Activated CD4-positive, alpha-beta memory T cell treated with anti-CD3 and anti-CD28 coated beads for 36 hours (primary cell): Measurements from ENCODE around the gene LIX1. TPM values are rescaled to one million over a fixed set of nuclear protein-coding genes. Genes with fewer than 3 reads are reported as not detected.
"Not testable (repeated sequence)": the region's sequence is repeated elsewhere in the genome, so short reads cannot be mapped to it uniquely, and the experiment has no call there.

Experiments
- CTCF ChIA-PET: fragments of 350-600 bp; sonication (Branson Sonifier 250); formaldehyde crosslinking; loops from one replicate; lab custom pipeline; 2021; ENCODE audit warnings: antibody characterized with exemption, inconsistent platforms; lab: Charles Lee
- POLR2A ChIA-PET: fragments of 350-600 bp; sonication (Branson Sonifier 250); formaldehyde crosslinking; loops from one replicate; lab custom pipeline; 2021; ENCODE audit warnings: antibody characterized with exemption; lab: Charles Lee
- DNase-seq: peaks from one replicate; pipeline ENCODE4 v3.0.0-alpha.2; 2020
- H3K27ac Mint-ChIP-seq: one replicate; pipeline ENCODE4 v1.8.0; 2021; ENCODE audit warnings: mixed read lengths
- H3K27me3 Mint-ChIP-seq: one replicate; pipeline ENCODE4 v1.8.0; 2021; ENCODE audit warnings: mixed read lengths
- H3K36me3 Mint-ChIP-seq: one replicate; pipeline ENCODE4 v1.8.0; 2021; ENCODE audit warnings: mixed read lengths
- H3K4me1 Mint-ChIP-seq: one replicate; pipeline ENCODE4 v1.8.0; 2021; ENCODE audit warnings: low read depth, mixed read lengths
- H3K4me3 Mint-ChIP-seq: one replicate; pipeline ENCODE4 v1.8.0; 2021; ENCODE audit warnings: mild to moderate bottlenecking, mixed read lengths
- H3K9me3 Mint-ChIP-seq: one replicate; pipeline ENCODE4 v1.8.0; 2021; ENCODE audit warnings: mixed read lengths
- intact Hi-C: fragments of 100-400 bp; cut with micrococcal nuclease; formaldehyde crosslinking; loops from one replicate; pipeline ENCODE4 v1.15.1; 2023
- total RNA-seq, 2 experiments: library from RNA; stranded (reverse); gene quantifications; one replicate each; pipeline ENCODE4 v1.2.3, GENCODE V29; 2021

Gene LIX1
- total RNA-seq, 2 experiments from 2014 or later, result not detected

- Mint-ChIP-seq H3K27ac (no peak overlapping the region), H3K27me3 (peaks cover 4% of the 10 kb centered on the region), H3K4me3 (no peak overlapping the region), H3K36me3 (no peaks in the 10 kb centered on the region), H3K4me1 (no peaks in the 10 kb centered on the region), H3K9me3 (no peaks in the 10 kb centered on the region)
- ChIA-PET CTCF (interaction anchor here (0.6 to 4.6 kb wide), 10 partner anchors 20 to 527 kb away, joined by 3 to 40 read pairs (median 6); no protein-coding TSS in a partner anchor), POLR2A (no interaction called here)
- DNase-seq, result no peak
- intact Hi-C loops, result loop anchor here (5.0 kb wide), 1 partner anchor 44 kb away; no protein-coding TSS in a partner anchor
Observed at GRCh38 chr5:97141539-97141938, 872 bp downstream of the LIX1 start.

- Mint-ChIP-seq H3K36me3 (no peaks in the 10 kb centered on the region), H3K4me1 (no peaks in the 10 kb centered on the region), H3K4me3 (no peak overlapping the region), H3K27me3 (peaks cover 4% of the 10 kb centered on the region), H3K9me3 (no peaks in the 10 kb centered on the region), H3K27ac (no peak overlapping the region)
- DNase-seq, result no peak
- POLR2A ChIA-PET, result no interaction called here
- CTCF ChIA-PET, result interaction anchor here (1.0 to 4.6 kb wide), 6 partner anchors 20 to 388 kb away, joined by 3 to 40 read pairs (median 16); no protein-coding TSS in a partner anchor
- intact Hi-C loops, result loop anchor here (5.0 kb wide), 1 partner anchor 44 kb away; no protein-coding TSS in a partner anchor
Observed at GRCh38 chr5:97141031-97141430, 1.4 kb downstream of the LIX1 start.

GRCh38 chr5:97140250-97140649, 2.2 kb downstream of the LIX1 start:
- POLR2A ChIA-PET, result not testable (repeated sequence)

GRCh38 chr5:97136475-97136874, 5.9 kb downstream of the LIX1 start:
- H3K27me3 Mint-ChIP-seq, result no peaks in the 10 kb centered on the region
- CTCF ChIA-PET, result no interaction called here
- POLR2A ChIA-PET, result no interaction called here

More at GRCh38 chr5:97140250-97140649, 2.2 kb downstream of the LIX1 start:
- intact Hi-C loops, result loop anchor here (5.0 kb wide), 1 partner anchor 43 kb away; no protein-coding TSS in a partner anchor
- CTCF ChIA-PET, result interaction anchor here (0.7 to 4.6 kb wide), 3 partner anchors 21 to 271 kb away, joined by 3 to 40 read pairs (median 17); no protein-coding TSS in a partner anchor
- H3K9me3 Mint-ChIP-seq, H3K27me3 Mint-ChIP-seq, H3K27ac Mint-ChIP-seq, DNase-seq, H3K36me3 Mint-ChIP-seq, H3K4me1 Mint-ChIP-seq, H3K4me3 Mint-ChIP-seq: not testable (repeated sequence)

GRCh38 chr5:97135868-97136267, 6.5 kb downstream of the LIX1 start:
- intact Hi-C loops, result loop anchor here (2.0 kb wide), 1 partner anchor 27 kb away; no protein-coding TSS in a partner anchor
- H3K4me3 Mint-ChIP-seq, result no peak overlapping the region

More at GRCh38 chr5:97136475-97136874, 5.9 kb downstream of the LIX1 start:
- no peak overlapping the region for H3K27ac Mint-ChIP-seq
- DNase-seq, result no peak
- peaks cover 3% of the 10 kb centered on the region for H3K4me1 Mint-ChIP-seq
- no peaks in the 10 kb centered on the region for H3K9me3 Mint-ChIP-seq
- no peak overlapping the region for H3K4me3 Mint-ChIP-seq
- intact Hi-C loops, result loop anchor here (2.0 kb wide), 1 partner anchor 28 kb away; no protein-coding TSS in a partner anchor
- no peaks in the 10 kb centered on the region for H3K36me3 Mint-ChIP-seq

GRCh38 chr5:97134634-97135033, 7.8 kb downstream of the LIX1 start:
- H3K27me3 Mint-ChIP-seq, result peaks cover 2% of the 10 kb centered on the region
- no peak for DNase-seq
- no peaks in the 10 kb centered on the region for H3K36me3 Mint-ChIP-seq
- H3K4me3 Mint-ChIP-seq, result no peak overlapping the region
- no peaks in the 10 kb centered on the region for H3K9me3 Mint-ChIP-seq
- H3K27ac Mint-ChIP-seq, result no peak overlapping the region
- ChIA-PET POLR2A (no interaction called here), CTCF (interaction anchor here (0.7 to 1.3 kb wide), 3 partner anchors 138 to 798 kb away, joined by 3 to 7 read pairs (median 3); no protein-coding TSS in a partner anchor)
- intact Hi-C loops, result no loop called here
- H3K4me1 Mint-ChIP-seq, result peaks cover 3% of the 10 kb centered on the region

More at GRCh38 chr5:97135868-97136267, 6.5 kb downstream of the LIX1 start:
- ChIA-PET CTCF (interaction anchor here (1.0 kb wide), 1 partner anchor 139 kb away, joined by 3 read pairs; no protein-coding TSS in a partner anchor), POLR2A (no interaction called here)
- no peak overlapping the region for H3K27ac Mint-ChIP-seq
- peaks cover 3% of the 10 kb centered on the region for H3K4me1 Mint-ChIP-seq
- no peaks in the 10 kb centered on the region for H3K27me3 Mint-ChIP-seq
- H3K36me3 Mint-ChIP-seq, result no peaks in the 10 kb centered on the region
- DNase-seq, result peak; percentile 31
- H3K9me3 Mint-ChIP-seq, result no peaks in the 10 kb centered on the region

- intact Hi-C loops, result no loop called here
- ChIA-PET POLR2A (no interaction called here), CTCF (no interaction called here)
- H3K4me1 Mint-ChIP-seq, result peaks cover 3% of the 10 kb centered on the region
- H3K27ac Mint-ChIP-seq, result no peak overlapping the region
- DNase-seq, result no peak
- H3K4me3 Mint-ChIP-seq, result no peak overlapping the region
- H3K36me3 Mint-ChIP-seq, result no peaks in the 10 kb centered on the region
- no peaks in the 10 kb centered on the region for H3K9me3 Mint-ChIP-seq
- peaks cover 5% of the 10 kb centered on the region for H3K27me3 Mint-ChIP-seq
Observed at GRCh38 chr5:97133101-97133500, 9.3 kb downstream of the LIX1 start.

- Mint-ChIP-seq H3K4me3 (no peak overlapping the region), H3K27ac (no peak overlapping the region), H3K4me1 (peaks cover 3% of the 10 kb centered on the region), H3K9me3 (no peaks in the 10 kb centered on the region), H3K36me3 (no peaks in the 10 kb centered on the region), H3K27me3 (peaks cover 7% of the 10 kb centered on the region)
- CTCF ChIA-PET, result no interaction called here
- no peak for DNase-seq
- POLR2A ChIA-PET, result interaction anchor here (0.6 kb wide), 1 partner anchor 489 kb away, joined by 4 read pairs; no protein-coding TSS in a partner anchor
- intact Hi-C loops, result no loop called here
Observed at GRCh38 chr5:97131921-97132320, 10.5 kb downstream of the LIX1 start.

GRCh38 chr5:97131139-97131710, 11.2 kb downstream of the LIX1 start:
- no peak overlapping the region for H3K4me3 Mint-ChIP-seq
- no peak for DNase-seq
- H3K27ac Mint-ChIP-seq, result no peak overlapping the region
- no peaks in the 10 kb centered on the region for H3K36me3 Mint-ChIP-seq
- intact Hi-C loops, result no loop called here
- H3K9me3 Mint-ChIP-seq, result no peaks in the 10 kb centered on the region
- ChIA-PET CTCF (interaction anchor here (1.4 kb wide), 1 partner anchor 30 kb away, joined by 4 read pairs; no protein-coding TSS in a partner anchor), POLR2A (interaction anchor here (0.6 kb wide), 1 partner anchor 489 kb away, joined by 4 read pairs; no protein-coding TSS in a partner anchor)
- peaks cover 3% of the 10 kb centered on the region for H3K4me1 Mint-ChIP-seq
- peaks cover 8% of the 10 kb centered on the region for H3K27me3 Mint-ChIP-seq

GRCh38 chr5:97127727-97128126, 14.7 kb downstream of the LIX1 start:
- intact Hi-C loops, result no loop called here
- ChIA-PET CTCF (interaction anchor here (1.8 kb wide), 1 partner anchor 12 kb away, joined by 4 read pairs; no protein-coding TSS in a partner anchor), POLR2A (no interaction called here)
- no peak for DNase-seq
- Mint-ChIP-seq H3K9me3 (no peaks in the 10 kb centered on the region), H3K27ac (no peak overlapping the region), H3K4me3 (no peak overlapping the region), H3K36me3 (no peaks in the 10 kb centered on the region), H3K27me3 (peaks cover 14% of the 10 kb centered on the region), H3K4me1 (no peaks in the 10 kb centered on the region)

- Mint-ChIP-seq H3K27ac (no peak overlapping the region), H3K4me3 (no peak overlapping the region), H3K27me3 (peaks cover 15% of the 10 kb centered on the region), H3K36me3 (no peaks in the 10 kb centered on the region), H3K4me1 (no peaks in the 10 kb centered on the region), H3K9me3 (no peaks in the 10 kb centered on the region)
- ChIA-PET POLR2A (no interaction called here), CTCF (no interaction called here)
- intact Hi-C loops, result no loop called here
- DNase-seq, result no peak
Observed at GRCh38 chr5:97125125-97125683, 17.2 kb downstream of the LIX1 start.

- Mint-ChIP-seq H3K27me3 (peaks cover 14% of the 10 kb centered on the region), H3K36me3 (no peaks in the 10 kb centered on the region), H3K27ac (no peak overlapping the region), H3K4me3 (no peak overlapping the region), H3K9me3 (no peaks in the 10 kb centered on the region), H3K4me1 (no peaks in the 10 kb centered on the region)
- no peak for DNase-seq
- intact Hi-C loops, result no loop called here
- CTCF ChIA-PET, result no interaction called here
- POLR2A ChIA-PET, result no interaction called here
Observed at GRCh38 chr5:97124335-97124734, 18.1 kb downstream of the LIX1 start.
